Activated CD8-positive, alpha-beta T cell treated with anti-CD3 and anti-CD28 coated beads for 36 hours (primary cell): ENCODE measurements around the gene GNAI3. TPM values are rescaled to one million over a fixed set of nuclear protein-coding genes. Genes with fewer than 3 reads are reported as not detected.

Experiments
- ATAC-seq: fragments of 200-7000 bp; cut with Tn5 transposase; one replicate; pipeline ENCODE4 v1.10.0; 2021; ENCODE audit warnings: mild to moderate bottlenecking, moderate library complexity
- CTCF ChIA-PET: fragments of 350-600 bp; sonication (Branson Sonifier 250); formaldehyde crosslinking; loops from one replicate; lab custom pipeline; 2021; ENCODE audit warnings: antibody characterized with exemption; lab: Charles Lee
- POLR2A ChIA-PET: fragments of 350-600 bp; sonication (Branson Sonifier 250); formaldehyde crosslinking; loops from one replicate; lab custom pipeline; 2021; ENCODE audit warnings: antibody characterized with exemption; lab: Charles Lee
- DNase-seq: peaks from one replicate; pipeline ENCODE4 v3.0.0-alpha.2; 2020
- H3K27ac Mint-ChIP-seq: one replicate; pipeline ENCODE4 v1.8.0; 2021; ENCODE audit warnings: mild to moderate bottlenecking, mixed read lengths
- H3K27me3 Mint-ChIP-seq: one replicate; pipeline ENCODE4 v1.8.0; 2021; ENCODE audit warnings: mixed read lengths
- H3K36me3 Mint-ChIP-seq: one replicate; pipeline ENCODE4 v1.8.0; 2021; ENCODE audit warnings: low read depth, mixed read lengths
- H3K4me1 Mint-ChIP-seq: one replicate; pipeline ENCODE4 v1.8.0; 2021; ENCODE audit warnings: low read depth, mixed read lengths
- H3K4me3 Mint-ChIP-seq: one replicate; pipeline ENCODE4 v1.8.0; 2021; ENCODE audit warnings: mild to moderate bottlenecking, moderate library complexity, mixed read lengths
- H3K9me3 Mint-ChIP-seq: one replicate; pipeline ENCODE4 v1.8.0; 2021; ENCODE audit warnings: mixed read lengths
- intact Hi-C: fragments of 100-400 bp; cut with micrococcal nuclease; formaldehyde crosslinking; loops from one replicate; pipeline ENCODE4 v1.10.0; 2022
- total RNA-seq, 2 experiments: library from RNA; stranded (reverse); gene quantifications; one replicate each; pipeline ENCODE4 v1.2.3, GENCODE V29; 2021
- TF ChIP-seq, protein P1 (sequence below): fragments of 200-600 bp; IDR thresholded peaks from one replicate; pipeline ENCODE4 v1.8.0; 2022; ENCODE audit warnings: antibody characterized with exemption, mild to moderate bottlenecking

The GNAI3 gene
- total RNA-seq, 2 experiments from 2014 or later: 7.5 to 7.7 TPM

DNA sequence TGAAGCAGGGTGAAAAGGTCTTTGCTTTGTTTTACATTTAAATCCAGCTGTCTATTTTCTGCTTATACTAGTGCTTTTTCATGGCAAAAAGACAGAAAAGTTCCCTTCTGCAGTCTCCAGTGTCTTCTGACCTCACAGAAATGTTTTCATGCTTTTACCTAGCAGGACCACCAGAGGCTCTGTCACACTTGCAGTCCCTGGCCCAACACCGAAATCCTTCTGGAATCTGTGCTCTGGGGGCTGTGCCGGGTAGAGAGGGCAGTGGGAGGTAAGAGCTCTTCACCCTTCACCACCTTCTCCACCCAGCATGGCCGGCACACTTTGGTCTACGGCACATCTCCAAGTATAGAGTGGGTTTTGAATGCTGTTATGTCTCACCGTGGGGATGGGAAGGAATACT lies 50.2 kb downstream of the GNAI3 start:
- DNase-seq (no peak), ATAC-seq (no peak)
- no peaks in the 10 kb centered on the region for H3K27me3 Mint-ChIP-seq
- intact Hi-C loops: no loop called here
- H3K9me3 Mint-ChIP-seq: no peaks in the 10 kb centered on the region
- H3K4me1 Mint-ChIP-seq: peaks cover 15% of the 10 kb centered on the region
- ChIA-PET CTCF (interaction anchor here (1.3 kb wide), 1 partner anchor 41 kb away, joined by 4 read pairs; no protein-coding TSS in a partner anchor), POLR2A (interaction anchor here (1.0 kb wide), 1 partner anchor 18 kb away, joined by 3 read pairs; no protein-coding TSS in a partner anchor)
- H3K36me3 Mint-ChIP-seq: peaks cover 7% of the 10 kb centered on the region
- H3K4me3 Mint-ChIP-seq: no peak overlapping the region
- TF ChIP-seq, protein P1, sequence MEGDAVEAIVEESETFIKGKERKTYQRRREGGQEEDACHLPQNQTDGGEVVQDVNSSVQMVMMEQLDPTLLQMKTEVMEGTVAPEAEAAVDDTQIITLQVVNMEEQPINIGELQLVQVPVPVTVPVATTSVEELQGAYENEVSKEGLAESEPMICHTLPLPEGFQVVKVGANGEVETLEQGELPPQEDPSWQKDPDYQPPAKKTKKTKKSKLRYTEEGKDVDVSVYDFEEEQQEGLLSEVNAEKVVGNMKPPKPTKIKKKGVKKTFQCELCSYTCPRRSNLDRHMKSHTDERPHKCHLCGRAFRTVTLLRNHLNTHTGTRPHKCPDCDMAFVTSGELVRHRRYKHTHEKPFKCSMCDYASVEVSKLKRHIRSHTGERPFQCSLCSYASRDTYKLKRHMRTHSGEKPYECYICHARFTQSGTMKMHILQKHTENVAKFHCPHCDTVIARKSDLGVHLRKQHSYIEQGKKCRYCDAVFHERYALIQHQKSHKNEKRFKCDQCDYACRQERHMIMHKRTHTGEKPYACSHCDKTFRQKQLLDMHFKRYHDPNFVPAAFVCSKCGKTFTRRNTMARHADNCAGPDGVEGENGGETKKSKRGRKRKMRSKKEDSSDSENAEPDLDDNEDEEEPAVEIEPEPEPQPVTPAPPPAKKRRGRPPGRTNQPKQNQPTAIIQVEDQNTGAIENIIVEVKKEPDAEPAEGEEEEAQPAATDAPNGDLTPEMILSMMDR: peak; percentile 23
- H3K27ac Mint-ChIP-seq: no peak overlapping the region

DNA sequence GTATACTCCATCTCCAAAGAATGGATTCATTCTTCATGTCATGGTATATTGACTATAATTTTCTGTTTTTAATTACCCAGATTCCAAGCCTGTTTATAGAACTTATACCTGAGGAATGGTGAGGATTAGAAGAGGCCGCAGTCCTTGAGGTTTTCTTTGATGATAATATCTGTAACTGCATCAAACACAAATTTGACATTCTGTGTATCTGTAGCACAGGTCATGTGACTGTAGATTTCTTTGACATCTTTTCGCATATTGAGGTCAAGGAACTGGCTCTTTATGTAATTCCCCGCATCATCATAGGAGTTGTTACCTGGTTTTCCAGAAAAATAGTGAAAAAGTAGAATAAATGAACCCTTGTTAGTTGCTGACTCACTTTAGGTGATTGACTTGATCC lies 54.8 kb downstream of the GNAI3 start:
- H3K36me3 Mint-ChIP-seq: peaks cover 2% of the 10 kb centered on the region
- ChIA-PET CTCF (interaction anchor here (2.4 kb wide), 1 partner anchor 381 kb away, joined by 6 read pairs; the partner anchor contains the start of gene AHCYL1), POLR2A (no interaction called here)
- no peak overlapping the region for H3K27ac Mint-ChIP-seq
- H3K4me3 Mint-ChIP-seq: no peak overlapping the region
- no peak for DNase-seq
- no peaks in the 10 kb centered on the region for H3K9me3 Mint-ChIP-seq
- no peak for ATAC-seq
- TF ChIP-seq, protein P1: no peak
- intact Hi-C loops: no loop called here
- peaks cover 15% of the 10 kb centered on the region for H3K4me1 Mint-ChIP-seq
- H3K27me3 Mint-ChIP-seq: no peaks in the 10 kb centered on the region

DNA sequence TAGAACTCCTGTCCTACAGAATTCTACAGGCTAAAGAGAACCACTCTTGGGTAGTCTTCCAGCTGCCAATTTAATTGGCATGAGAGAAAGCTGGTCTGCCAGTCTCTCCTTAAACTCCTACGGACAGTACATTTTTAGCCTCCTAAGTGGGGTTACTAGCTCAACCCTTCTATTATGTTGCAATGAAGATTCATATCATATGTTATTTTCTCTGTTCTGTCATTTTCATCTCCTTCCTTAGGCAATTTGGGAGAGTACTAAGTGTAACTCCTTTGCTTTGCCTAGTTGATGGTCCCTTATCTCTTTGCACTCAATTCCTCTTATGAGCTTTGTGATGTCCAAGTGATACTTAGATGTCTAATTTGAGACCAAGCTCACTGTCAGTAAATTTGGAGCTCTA lies 57.0 kb downstream of the GNAI3 start:
- ChIA-PET POLR2A (interaction anchor here (1.2 to 2.2 kb wide), 4 partner anchors 8 to 57 kb away, joined by 3 to 6 read pairs (median 3); partner anchors contain the start of gene GNAI3), CTCF (interaction anchor here (1.0 to 2.4 kb wide), 5 partner anchors 11 to 73 kb away, joined by 3 to 11 read pairs (median 5); no protein-coding TSS in a partner anchor)
- intact Hi-C loops: no loop called here
- no peak for DNase-seq
- H3K9me3 Mint-ChIP-seq: no peaks in the 10 kb centered on the region
- no peak for ATAC-seq
- H3K27me3 Mint-ChIP-seq: no peaks in the 10 kb centered on the region
- no peaks in the 10 kb centered on the region for H3K36me3 Mint-ChIP-seq
- TF ChIP-seq, protein P1: no peak
- no peak overlapping the region for H3K4me3 Mint-ChIP-seq
- peaks cover 15% of the 10 kb centered on the region for H3K4me1 Mint-ChIP-seq
- no peak overlapping the region for H3K27ac Mint-ChIP-seq

DNA sequence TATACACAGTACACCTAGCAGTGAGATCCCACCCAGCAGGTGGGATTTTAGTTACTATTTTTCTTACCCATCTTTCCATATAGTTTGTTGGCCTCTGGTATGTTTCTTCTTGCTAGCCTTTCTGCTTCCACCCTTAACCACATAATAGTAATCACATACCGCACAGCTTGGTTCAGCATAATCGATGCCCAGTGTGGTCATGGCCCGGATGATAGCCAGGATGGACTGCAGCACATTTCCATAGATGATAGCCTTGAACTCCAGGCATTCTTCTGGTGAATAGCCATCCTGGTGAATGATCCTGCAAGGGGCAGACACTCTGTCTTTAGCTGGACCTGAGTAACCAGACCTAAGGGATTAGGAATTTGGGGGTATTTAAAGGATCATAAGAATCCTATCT lies 61.5 kb downstream of the GNAI3 start:
- H3K9me3 Mint-ChIP-seq: no peaks in the 10 kb centered on the region
- intact Hi-C loops: no loop called here
- ChIA-PET CTCF (interaction anchor here (1.5 kb wide), 1 partner anchor 30 kb away, joined by 4 read pairs; no protein-coding TSS in a partner anchor), POLR2A (no interaction called here)
- DNase-seq (no peak), ATAC-seq (no peak)
- H3K27ac Mint-ChIP-seq: no peak overlapping the region
- H3K36me3 Mint-ChIP-seq: no peaks in the 10 kb centered on the region
- TF ChIP-seq, protein P1: no peak
- H3K4me3 Mint-ChIP-seq: no peak overlapping the region
- H3K27me3 Mint-ChIP-seq: no peaks in the 10 kb centered on the region
- H3K4me1 Mint-ChIP-seq: no peaks in the 10 kb centered on the region

DNA sequence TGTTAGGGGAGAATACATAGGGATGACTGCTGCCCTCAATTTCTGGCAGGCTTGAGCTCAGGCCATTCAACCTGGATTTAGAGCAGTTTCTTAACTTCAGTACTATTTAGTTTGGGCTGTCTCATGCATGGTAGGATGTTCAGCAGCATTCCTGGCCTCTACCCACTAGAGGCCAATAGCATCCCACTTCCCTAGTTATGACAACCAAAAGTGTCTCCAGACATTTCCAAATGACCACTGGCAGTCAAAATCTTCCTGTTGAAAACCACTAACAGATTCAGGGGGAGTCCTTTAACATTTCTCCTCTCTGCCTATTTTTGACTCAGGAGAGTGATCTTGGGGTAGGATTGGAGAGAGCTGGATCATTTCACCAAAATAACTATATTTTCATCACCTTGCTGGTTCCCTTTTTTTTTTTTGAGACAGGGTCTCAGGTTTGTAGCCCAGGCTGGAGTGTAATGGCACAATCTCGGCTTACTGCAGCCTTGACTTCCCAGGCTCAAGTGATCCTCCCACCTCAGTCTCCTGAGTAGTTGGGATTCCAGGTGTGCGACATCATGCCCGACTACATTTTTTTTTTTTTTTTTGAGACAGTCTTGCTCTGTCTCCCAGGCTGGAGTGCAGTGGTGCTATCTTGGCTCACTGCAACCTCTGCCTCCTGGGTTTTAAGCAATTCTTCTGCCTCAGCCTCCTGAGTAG lies 62.3 kb downstream of the GNAI3 start:
- DNase-seq (no peak), ATAC-seq (no peak)
- Mint-ChIP-seq H3K36me3 (no peaks in the 10 kb centered on the region), H3K9me3 (no peaks in the 10 kb centered on the region), H3K27me3 (no peaks in the 10 kb centered on the region), H3K27ac (no peak overlapping the region), H3K4me3 (no peak overlapping the region), H3K4me1 (no peaks in the 10 kb centered on the region)
- ChIA-PET CTCF (interaction anchor here (1.3 to 7.8 kb wide), 2 partner anchors 20 to 28 kb away, joined by 4 to 71 read pairs; no protein-coding TSS in a partner anchor), POLR2A (no interaction called here)
- TF ChIP-seq, protein P1: no peak
- intact Hi-C loops: no loop called here
